ENCODE measurements around the gene POC1A.

GRCh38 chr3:52073490-52073889, 80.7 kb downstream of the POC1A start:
- TF ChIP-seq ZNF274 (IDR thresholded peaks at IDR 0.05; ENCODE audit: low read length) (no peak), ZNF274 (tag by site-specific recombination; IDR thresholded peaks at IDR 0.05; ENCODE audit: borderline replicate concordance) (no peak), ZBTB7A (tag by site-specific recombination; IDR thresholded peaks at IDR 0.05; ENCODE audit: low read depth) (no peak), ZNF558 (tag by site-specific recombination; IDR thresholded peaks at IDR 0.05) (no peak), ZBTB20 (tag by site-specific recombination; IDR thresholded peaks at IDR 0.05) (no peak), KLF16 (tag by site-specific recombination; IDR thresholded peaks at IDR 0.05) (no peak), ZBTB8A (tag by site-specific recombination; IDR thresholded peaks at IDR 0.05) (no peak), PBX3 (CRISPR knock-in tag; IDR thresholded peaks at IDR 0.05) (no peak), ZNF473 (tag by site-specific recombination; IDR thresholded peaks at IDR 0.05) (no peak)

Measured in HEK293 (cell line).